GM12878 (cell line): ENCODE measurements around the gene NELL1. TPM values are rescaled to one million over a fixed set of nuclear protein-coding genes. Genes with fewer than 3 reads are reported as not detected.

ENCODE experiments used
- ATAC-seq: fragments of 200-7000 bp; cut with Tn5 transposase; 3 replicates; pipeline ENCODE4 v1.9.1; 2020; ENCODE audit warnings: mild to moderate bottlenecking, moderate library complexity
- BruUV-seq: library from RNA; stranded (reverse); fragments of 400-500 nt; replicated peaks from 2 replicates; lab custom pipeline; 2021; lab: Mats Ljungman, UMichigan
- CTCF ChIA-PET: fragments of 300-600 bp; sonication (Branson Sonifier 250); formaldehyde crosslinking; extraction: SDS; loops from one replicate; lab custom pipeline; 2021; ENCODE audit warnings: inconsistent platforms; lab: Yijun Ruan, JAX
- POLR2A ChIA-PET: fragments of 350-600 bp; formaldehyde crosslinking; extraction: SDS; loops from one replicate; lab custom pipeline; 2021; ENCODE audit warnings: inconsistent platforms; lab: Charles Lee
- RAD21 ChIA-PET: fragments of 300-600 bp; sonication (Branson Sonifier 250); formaldehyde crosslinking; loops from one replicate; lab custom pipeline; 2023; ENCODE audit warnings: antibody characterized with exemption; ENCODE audit not compliant: unreplicated experiment; lab: Charles Lee
- SMC1A ChIA-PET: fragments of 300-600 bp; sonication (Branson Sonifier 250); formaldehyde crosslinking; loops from one replicate; lab custom pipeline; 2023; ENCODE audit not compliant: unreplicated experiment, uncharacterized antibody; lab: Charles Lee
- DNase-seq: peaks from one replicate; pipeline ENCODE4 v3.0.0-alpha.2; 2011; ENCODE audit warnings: low read depth, low spot score
- FAIRE-seq: peaks from 3 replicates; lab custom pipeline; 2011; peaks lifted over from hg19 to GRCh38; lab: Jason Lieb, UNC
- H2AFZ ChIP-seq: 2 replicates; pipeline ENCODE4 v1.6.0; 2011; ENCODE audit warnings: low read depth, low read length, control low read depth; ENCODE audit not compliant: control insufficient read depth
- H3K27ac ChIP-seq: 2 replicates; pipeline ENCODE4 v1.5.1; 2011; ENCODE audit warnings: control low read depth; ENCODE audit not compliant: control insufficient read depth, insufficient read depth
- H3K27me3 ChIP-seq, 2 experiments: replicated peaks in 1 of 2; 2 replicates each; pipeline versions ENCODE4 v1.6.0 to v1.6.1; 2011; ENCODE audit warnings: low read length in 1 of 2; ENCODE audit not compliant: control insufficient read depth in 2 of 2, insufficient read depth in 2 of 2
- H3K36me3 ChIP-seq, 2 experiments: 2 replicates each; pipeline ENCODE4 v1.5.1; 2011; ENCODE audit warnings: low read length in 1 of 2; ENCODE audit not compliant: control insufficient read depth in 2 of 2, insufficient read depth in 2 of 2
- H3K4me1 ChIP-seq: 2 replicates; pipeline ENCODE4 v1.6.1; 2011; ENCODE audit warnings: mild to moderate bottlenecking, low read length, moderate library complexity, mixed read lengths; ENCODE audit not compliant: control insufficient read depth, insufficient read depth
- H3K4me2 ChIP-seq: 2 replicates; pipeline ENCODE4 v1.6.0; 2011; ENCODE audit warnings: control low read depth; ENCODE audit not compliant: control insufficient read depth, insufficient read depth
- H3K4me3 ChIP-seq: fragments of 200-600 bp; sonication (generic); 2 replicates; pipeline ENCODE4 v1.5.1; 2016
- H3K79me2 ChIP-seq: 2 replicates; pipeline ENCODE4 v1.6.0; 2011; ENCODE audit warnings: low read length; ENCODE audit not compliant: control insufficient read depth, insufficient read depth
- H3K9ac ChIP-seq: 2 replicates; pipeline ENCODE4 v1.8.0; 2011; ENCODE audit warnings: low read length, control low read depth, mixed read lengths; ENCODE audit not compliant: control insufficient read depth, insufficient read depth
- H3K9me3 ChIP-seq: replicated peaks from 3 replicates; pipeline ENCODE4 v1.5.1; 2011; ENCODE audit warnings: mild to moderate bottlenecking, low read length; ENCODE audit not compliant: control insufficient read depth, insufficient read depth
- H4K20me1 ChIP-seq: 2 replicates; pipeline ENCODE4 v1.6.0; 2011; ENCODE audit not compliant: control insufficient read depth, insufficient read depth
- JUNB ChIP-seq: IDR thresholded peaks from 2 replicates; pipeline ENCODE4 v1.6.1; 2016; ENCODE audit warnings: antibody characterized with exemption, mild to moderate bottlenecking
- MLLT1 ChIP-seq: fragments of 450-650 bp; IDR thresholded peaks from 2 replicates; pipeline ENCODE4 v1.6.1; 2016; ENCODE audit warnings: mild to moderate bottlenecking
- MXI1 ChIP-seq: fragments of 150-350 bp; IDR thresholded peaks from 2 replicates; pipeline ENCODE4 v1.6.1; 2011; ENCODE audit warnings: low read depth, mild to moderate bottlenecking, inconsistent platforms, low read length, improper control_type of control experiment
- TCF12 ChIP-seq: IDR thresholded peaks from 2 replicates; pipeline ENCODE4 v1.6.1; 2011; ENCODE audit warnings: low read depth, mild to moderate bottlenecking, low read length
- ZNF24 ChIP-seq: fragments of 450-650 bp; IDR thresholded peaks from 2 replicates; pipeline ENCODE4 v1.6.1; 2017; ENCODE audit warnings: antibody characterized with exemption, mild to moderate bottlenecking
- WGBS: methylation state at CpG from one replicate; pipeline ENCODE4 v1.1.6; 2016; ENCODE audit warnings: low lambda C conversion rate; ENCODE audit not compliant: insufficient replicate concordance, insufficient coverage; ENCODE audit errors: missing lambda C conversion rate; 5-methylcytosine and 5-hydroxymethylcytosine counted together
- in situ Hi-C: fragments of 300-500 bp; cut with MboI; formaldehyde crosslinking; loops from 9 replicates; pipeline ENCODE4 v1.14.3; 2018; ENCODE audit warnings: mixed read lengths
- intact Hi-C: fragments of 100-400 bp; cut with micrococcal nuclease; formaldehyde crosslinking; loops from one replicate; pipeline ENCODE4 v1.14.2; 2022; ENCODE audit not compliant: unreplicated experiment
- polyA plus RNA-seq, 11 experiments: library from polyadenylated mRNA; depleted of rRNA in 4 of 11; unstranded in 6 of 11; stranded (reverse) in 5 of 11; fragments of >200 nt; fragmentation: Nextera tagmentation in 4 of 11; fragmentation: Illumina TruSeq in 1 of 11; extraction: Ambion mirVana in 4 of 11; extraction: Trizol in 1 of 11; gene quantifications; 1 replicate in 1 of 11; 2 replicates in 10 of 11; pipeline versions ENCODE4 v1.2.1 to v1.2.3, GENCODE V29; 2011 to 2016; ENCODE audit warnings: inconsistent platforms in 2 of 11, missing spikeins in 2 of 11, low read depth in 1 of 11
- total RNA-seq, 4 experiments: library from RNA; depleted of rRNA in 3 of 4; stranded (reverse); fragments of >200 nt in 3 of 4; fragmentation: Illumina TruSeq in 1 of 4; extraction: Trizol in 1 of 4; gene quantifications; 2 replicates each; pipeline versions ENCODE4 v1.2.1 to v1.2.3, GENCODE V29; 2013 to 2021
- TF ChIP-seq, protein P1 (sequence below): fragments of 450-650 bp; formaldehyde crosslinking; IDR thresholded peaks from 2 replicates; pipeline ENCODE4 v1.5.0; 2022; ENCODE audit warnings: mild to moderate bottlenecking, missing genetic modification characterization

Gene NELL1
- total and polyA plus RNA-seq, 10 of the 15 experiments (the other 5 are each of a cell fraction or from before 2014, with no cell fraction given) = 0.02 to 0.12 TPM; not detected in 8

- TF ChIP-seq MLLT1 (no peak), JUNB (no peak), MXI1 (no peak), ZNF24 (no peak)
- TF ChIP-seq, protein P1, sequence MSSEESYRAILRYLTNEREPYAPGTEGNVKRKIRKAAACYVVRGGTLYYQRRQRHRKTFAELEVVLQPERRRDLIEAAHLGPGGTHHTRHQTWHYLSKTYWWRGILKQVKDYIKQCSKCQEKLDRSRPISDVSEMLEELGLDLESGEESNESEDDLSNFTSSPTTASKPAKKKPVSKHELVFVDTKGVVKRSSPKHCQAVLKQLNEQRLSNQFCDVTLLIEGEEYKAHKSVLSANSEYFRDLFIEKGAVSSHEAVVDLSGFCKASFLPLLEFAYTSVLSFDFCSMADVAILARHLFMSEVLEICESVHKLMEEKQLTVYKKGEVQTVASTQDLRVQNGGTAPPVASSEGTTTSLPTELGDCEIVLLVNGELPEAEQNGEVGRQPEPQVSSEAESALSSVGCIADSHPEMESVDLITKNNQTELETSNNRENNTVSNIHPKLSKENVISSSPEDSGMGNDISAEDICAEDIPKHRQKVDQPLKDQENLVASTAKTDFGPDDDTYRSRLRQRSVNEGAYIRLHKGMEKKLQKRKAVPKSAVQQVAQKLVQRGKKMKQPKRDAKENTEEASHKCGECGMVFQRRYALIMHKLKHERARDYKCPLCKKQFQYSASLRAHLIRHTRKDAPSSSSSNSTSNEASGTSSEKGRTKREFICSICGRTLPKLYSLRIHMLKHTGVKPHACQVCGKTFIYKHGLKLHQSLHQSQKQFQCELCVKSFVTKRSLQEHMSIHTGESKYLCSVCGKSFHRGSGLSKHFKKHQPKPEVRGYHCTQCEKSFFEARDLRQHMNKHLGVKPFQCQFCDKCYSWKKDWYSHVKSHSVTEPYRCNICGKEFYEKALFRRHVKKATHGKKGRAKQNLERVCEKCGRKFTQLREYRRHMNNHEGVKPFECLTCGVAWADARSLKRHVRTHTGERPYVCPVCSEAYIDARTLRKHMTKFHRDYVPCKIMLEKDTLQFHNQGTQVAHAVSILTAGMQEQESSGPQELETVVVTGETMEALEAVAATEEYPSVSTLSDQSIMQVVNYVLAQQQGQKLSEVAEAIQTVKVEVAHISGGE (CRISPR knock-in tag) = no peak
Observed at GRCh38 chr11:21614961-21615360, 945.6 kb downstream of the NELL1 start (continued).

- intact Hi-C loops = no loop called here
- Histone ChIP-seq H3K36me3 (no peaks in the 10 kb centered on the region), H4K20me1 (no peaks in the 10 kb centered on the region), H3K4me3 (no peak overlapping the region), H3K27me3 (no peaks in the 10 kb centered on the region), H3K9ac (no peak overlapping the region), H3K27ac (no peak overlapping the region), H3K4me2 (no peak overlapping the region), H3K79me2 (no peaks in the 10 kb centered on the region), H2AFZ (no peak overlapping the region), H3K4me1 (no peaks in the 10 kb centered on the region), H3K9me3 (no peaks in the 10 kb centered on the region)
- 30% methylated on average over 3 of the region's 3 CpGs for WGBS
- BruUV-seq = no TSS peak
- FAIRE-seq (no peak), ATAC-seq (no peak), DNase-seq (no peak)
- ChIA-PET POLR2A (no interaction called here), CTCF (interaction anchor here (0.7 kb wide), 1 partner anchor 307 kb away, joined by 3 read pairs; no protein-coding TSS in a partner anchor), RAD21 (no interaction called here), SMC1A (no interaction called here)
- in situ Hi-C loops = no loop called here
- no peak for TF ChIP-seq TCF12
Observed at GRCh38 chr11:21615955-21616371, 946.6 kb downstream of the NELL1 start.
